Measurements from ENCODE around the gene AGAP1. TPM values are rescaled to one million over a fixed set of nuclear protein-coding genes. Genes with fewer than 3 reads are reported as not detected.

AGAP1 gene
- total RNA-seq, 2 experiments from 2014 or later: not detected

- intact Hi-C loops (cut with micrococcal nuclease; ENCODE audit: unreplicated experiment): no loop called here
- Histone ChIP-seq H3K79me2 (ENCODE audit: insufficient read depth, low read depth, low read length) (no peaks in the 10 kb centered on the region), H3K4me3 (ENCODE audit: low read depth, low read length, poor library complexity, severe bottlenecking) (no peak overlapping the region), H3K36me3 (ENCODE audit: insufficient read depth, low read length) (no peaks in the 10 kb centered on the region), H2AFZ (ENCODE audit: low read length) (no peak overlapping the region), H3K9me2 (ENCODE audit: insufficient read depth, low read length) (no peaks in the 10 kb centered on the region), H3K4me1 (ENCODE audit: insufficient read depth, low read length, poor library complexity, severe bottlenecking) (no peaks in the 10 kb centered on the region), H4K20me1 (ENCODE audit: insufficient read depth, low read length) (no peaks in the 10 kb centered on the region), H3K9me3 (ENCODE audit: low read length) (no peaks in the 10 kb centered on the region), H3K27ac (ENCODE audit: low read depth, low read length, poor library complexity, severe bottlenecking) (no peak overlapping the region), H3K4me2 (ENCODE audit: low read length) (no peak overlapping the region)
- TF ChIP-seq EZH2phosphoT487 (IDR thresholded peaks at IDR 0.05; ENCODE audit: borderline replicate concordance, low read depth, low read length) (no peak), CTCF (conservative IDR thresholded peaks at IDR 0.05; ENCODE audit: low read length) (no peak)
- ChIA-PET POLR2A (no interaction called here), CTCF (ENCODE audit: unreplicated experiment) (no interaction called here)
- no TSS peak for BruUV-seq (replicated peaks)
- no peak for DNase-seq (ENCODE audit: low spot score)
These were observed 50.8 kb downstream of the AGAP1 start for GRCh38 chr2:235544689-235544969.

DNA sequence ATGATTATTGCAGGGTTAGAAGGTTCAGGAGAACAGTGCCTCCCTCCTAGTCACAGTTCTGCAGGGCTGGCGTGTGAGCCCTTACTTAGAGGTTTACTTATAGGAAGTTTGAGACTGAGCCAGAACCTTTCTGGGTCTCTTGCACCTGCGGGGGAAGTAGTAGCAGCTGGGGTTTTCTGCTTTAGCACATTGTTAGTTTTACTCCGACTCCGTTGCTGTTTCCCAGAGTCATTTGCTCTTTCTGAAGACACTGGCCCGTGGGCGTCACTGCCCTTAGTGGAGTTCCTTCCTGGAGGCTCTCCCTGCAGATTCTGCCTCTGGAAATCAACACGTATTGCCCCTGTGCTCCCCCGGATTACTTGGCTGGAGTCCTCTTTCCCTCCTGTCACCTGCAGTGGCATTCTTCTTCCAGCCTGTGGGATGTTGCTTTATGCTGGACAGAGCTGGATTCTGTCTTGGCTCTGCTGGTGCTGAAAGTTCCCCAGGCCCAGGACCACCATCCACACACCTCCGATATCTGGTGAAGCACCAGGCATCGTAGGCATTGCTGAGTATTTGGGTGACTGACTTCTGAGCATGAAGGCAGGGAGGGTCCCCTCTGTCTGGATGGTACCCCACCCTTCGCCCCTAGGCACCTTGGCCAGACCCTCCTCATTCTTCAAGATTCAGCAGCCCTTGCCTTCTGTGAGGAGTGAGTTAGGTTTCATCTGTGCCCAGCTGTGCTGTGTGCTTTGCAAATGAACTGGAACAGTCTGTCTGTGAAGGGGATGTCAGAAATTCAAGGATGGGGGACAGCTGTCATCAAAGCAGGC is 51.7 kb downstream of the AGAP1 start:
- Histone ChIP-seq H3K9me2 (ENCODE audit: insufficient read depth, low read length) (no peaks in the 10 kb centered on the region), H3K36me3 (ENCODE audit: insufficient read depth, low read length) (no peaks in the 10 kb centered on the region), H4K20me1 (ENCODE audit: insufficient read depth, low read length) (no peaks in the 10 kb centered on the region), H3K27ac (ENCODE audit: low read depth, low read length, poor library complexity, severe bottlenecking) (no peak overlapping the region), H3K4me2 (ENCODE audit: low read length) (no peak overlapping the region), H3K4me1 (ENCODE audit: insufficient read depth, low read length, poor library complexity, severe bottlenecking) (no peaks in the 10 kb centered on the region), H3K9me3 (ENCODE audit: low read length) (no peaks in the 10 kb centered on the region), H3K4me3 (ENCODE audit: low read depth, low read length, poor library complexity, severe bottlenecking) (no peak overlapping the region), H2AFZ (ENCODE audit: low read length) (no peak overlapping the region), H3K79me2 (ENCODE audit: insufficient read depth, low read depth, low read length) (no peaks in the 10 kb centered on the region)
- no peak for DNase-seq (ENCODE audit: low spot score)
- CTCF ChIA-PET (ENCODE audit: unreplicated experiment): no interaction called here
- BruUV-seq (replicated peaks): no TSS peak
- intact Hi-C loops (cut with micrococcal nuclease; ENCODE audit: unreplicated experiment): no loop called here
- TF ChIP-seq CTCF (conservative IDR thresholded peaks at IDR 0.05; ENCODE audit: low read length) (no peak), EZH2phosphoT487 (IDR thresholded peaks at IDR 0.05; ENCODE audit: borderline replicate concordance, low read depth, low read length) (no peak)
- POLR2A ChIA-PET: no interaction called here

- CTCF ChIA-PET (ENCODE audit: unreplicated experiment): no interaction called here
- no peak overlapping the region for H3K27ac ChIP-seq (ENCODE audit: low read depth, low read length, poor library complexity, severe bottlenecking)
- POLR2A ChIA-PET: no interaction called here
- no TSS peak for BruUV-seq (replicated peaks)
- intact Hi-C loops (cut with micrococcal nuclease; ENCODE audit: unreplicated experiment): no loop called here
- no peaks in the 10 kb centered on the region for H3K4me1 ChIP-seq (ENCODE audit: insufficient read depth, low read length, poor library complexity, severe bottlenecking)
- H3K36me3 ChIP-seq (ENCODE audit: insufficient read depth, low read length): no peaks in the 10 kb centered on the region
- H3K4me3 ChIP-seq (ENCODE audit: low read depth, low read length, poor library complexity, severe bottlenecking): no peak overlapping the region
- H4K20me1 ChIP-seq (ENCODE audit: insufficient read depth, low read length): no peaks in the 10 kb centered on the region
- H3K9me3 ChIP-seq (ENCODE audit: low read length): no peaks in the 10 kb centered on the region
- TF ChIP-seq CTCF (conservative IDR thresholded peaks at IDR 0.05; ENCODE audit: low read length) (no peak), EZH2phosphoT487 (IDR thresholded peaks at IDR 0.05; ENCODE audit: borderline replicate concordance, low read depth, low read length) (no peak)
- no peak for DNase-seq (ENCODE audit: low spot score)
- no peaks in the 10 kb centered on the region for H3K79me2 ChIP-seq (ENCODE audit: insufficient read depth, low read depth, low read length)
- H2AFZ ChIP-seq (ENCODE audit: low read length): no peak overlapping the region
- no peaks in the 10 kb centered on the region for H3K9me2 ChIP-seq (ENCODE audit: insufficient read depth, low read length)
- no peak overlapping the region for H3K4me2 ChIP-seq (ENCODE audit: low read length)
These were observed 52.2 kb downstream of the AGAP1 start for GRCh38 chr2:235546151-235546435.

Measured in OCI-LY7 (cell line).